GM23338 (cell line): ENCODE data around the gene CA7. TPM values are rescaled to one million over a fixed set of nuclear protein-coding genes. Genes with fewer than 3 reads are reported as not detected.

Source experiments
- EZH2phosphoT487 ChIP-seq: fragments of 200-600 bp; sonication (generic); IDR thresholded peaks from one replicate; pipeline ENCODE4 v1.8.1; 2018; ENCODE audit warnings: antibody characterized with exemption; ENCODE audit not compliant: unreplicated experiment
- JUNB ChIP-seq: IDR thresholded peaks from one replicate; pipeline ENCODE4 v1.6.1; 2016; ENCODE audit warnings: antibody characterized with exemption; ENCODE audit not compliant: unreplicated experiment
- POLR2AphosphoS5 ChIP-seq: IDR thresholded peaks from 2 replicates; pipeline ENCODE4 v1.6.1; 2016; ENCODE audit warnings: antibody characterized with exemption, low read depth
- ZNF114 ChIP-seq: fragments of 250-450 bp; sonication (Bioruptor Pico); IDR thresholded peaks from 2 replicates; pipeline ENCODE4 v1.5.0; 2020; ENCODE audit warnings: mild to moderate bottlenecking, moderate library complexity
- ZNF462 ChIP-seq: fragments of 250-450 bp; sonication (Bioruptor Pico); IDR thresholded peaks from 2 replicates; pipeline ENCODE4 v1.5.0; 2020; ENCODE audit warnings: mild to moderate bottlenecking, moderate library complexity
- polyA plus RNA-seq: library from polyadenylated mRNA; unstranded; fragments of >200 nt; fragmentation: Nextera tagmentation; extraction: Ambion mirVana; gene quantifications from 2 replicates; pipeline ENCODE4 v1.2.1, GENCODE V29; 2016
- total RNA-seq: library from RNA; depleted of rRNA; stranded (reverse); fragments of >200 nt; shearing (Covaris generic); gene quantifications from 2 replicates; pipeline ENCODE4 v1.2.3, GENCODE V29; 2014
- TF ChIP-seq, protein P1 (sequence below): IDR thresholded peaks from one replicate; pipeline ENCODE4 v1.6.1; 2018; ENCODE audit warnings: antibody characterized with exemption; ENCODE audit not compliant: unreplicated experiment

Gene CA7
- total and polyA plus RNA-seq, 2 experiments from 2014 or later: 2.1 to 2.8 TPM

- TF ChIP-seq ZNF462 (CRISPR knock-in tag): 0 out of 2 replicates have a peak, but pooled peaks have one; percentile 20
- no peak for TF ChIP-seq JUNB
- TF ChIP-seq ZNF114 (CRISPR knock-in tag): no peak
- no peak for TF ChIP-seq EZH2phosphoT487
- TF ChIP-seq, protein P1, sequence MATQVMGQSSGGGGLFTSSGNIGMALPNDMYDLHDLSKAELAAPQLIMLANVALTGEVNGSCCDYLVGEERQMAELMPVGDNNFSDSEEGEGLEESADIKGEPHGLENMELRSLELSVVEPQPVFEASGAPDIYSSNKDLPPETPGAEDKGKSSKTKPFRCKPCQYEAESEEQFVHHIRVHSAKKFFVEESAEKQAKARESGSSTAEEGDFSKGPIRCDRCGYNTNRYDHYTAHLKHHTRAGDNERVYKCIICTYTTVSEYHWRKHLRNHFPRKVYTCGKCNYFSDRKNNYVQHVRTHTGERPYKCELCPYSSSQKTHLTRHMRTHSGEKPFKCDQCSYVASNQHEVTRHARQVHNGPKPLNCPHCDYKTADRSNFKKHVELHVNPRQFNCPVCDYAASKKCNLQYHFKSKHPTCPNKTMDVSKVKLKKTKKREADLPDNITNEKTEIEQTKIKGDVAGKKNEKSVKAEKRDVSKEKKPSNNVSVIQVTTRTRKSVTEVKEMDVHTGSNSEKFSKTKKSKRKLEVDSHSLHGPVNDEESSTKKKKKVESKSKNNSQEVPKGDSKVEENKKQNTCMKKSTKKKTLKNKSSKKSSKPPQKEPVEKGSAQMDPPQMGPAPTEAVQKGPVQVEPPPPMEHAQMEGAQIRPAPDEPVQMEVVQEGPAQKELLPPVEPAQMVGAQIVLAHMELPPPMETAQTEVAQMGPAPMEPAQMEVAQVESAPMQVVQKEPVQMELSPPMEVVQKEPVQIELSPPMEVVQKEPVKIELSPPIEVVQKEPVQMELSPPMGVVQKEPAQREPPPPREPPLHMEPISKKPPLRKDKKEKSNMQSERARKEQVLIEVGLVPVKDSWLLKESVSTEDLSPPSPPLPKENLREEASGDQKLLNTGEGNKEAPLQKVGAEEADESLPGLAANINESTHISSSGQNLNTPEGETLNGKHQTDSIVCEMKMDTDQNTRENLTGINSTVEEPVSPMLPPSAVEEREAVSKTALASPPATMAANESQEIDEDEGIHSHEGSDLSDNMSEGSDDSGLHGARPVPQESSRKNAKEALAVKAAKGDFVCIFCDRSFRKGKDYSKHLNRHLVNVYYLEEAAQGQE: no peak
- 0 out of 2 replicates have a peak, but pooled peaks have one; percentile 53 for TF ChIP-seq POLR2AphosphoS5
Measured at GRCh38 chr16:66872943-66873684, 28.9 kb downstream of the CA7 start (continued).
